ENCODE data around the gene RDH11. TPM values are rescaled to one million over a fixed set of nuclear protein-coding genes. Genes with fewer than 3 reads are reported as not detected.

RDH11 gene
- total RNA-seq, 2 experiments from 2014 or later, result 31.1 to 37.7 TPM

DNA sequence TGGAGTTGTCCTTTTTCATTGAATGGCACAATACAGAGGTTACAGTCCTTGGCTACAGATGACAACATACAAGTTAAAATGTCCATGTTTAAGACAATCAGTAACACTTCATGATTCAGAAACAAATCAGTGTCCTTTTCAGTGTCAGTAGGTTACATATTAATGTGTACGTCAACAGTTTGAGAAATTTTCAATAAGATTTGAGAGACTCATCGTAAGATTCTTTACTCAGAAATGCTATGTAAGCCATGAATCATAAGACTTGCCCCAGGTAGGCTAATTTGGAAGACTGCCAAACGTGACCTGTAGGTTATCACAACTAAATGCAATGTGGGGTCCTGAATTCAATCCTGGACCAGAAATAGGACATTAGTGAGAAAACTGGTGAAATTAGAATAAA lies 9.6 kb upstream of the RDH11 start:
- TF ChIP-seq EZH2phosphoT487 (IDR thresholded peaks at IDR 0.05; ENCODE audit: borderline replicate concordance, low read depth, low read length) (no peak), CTCF (conservative IDR thresholded peaks at IDR 0.05; ENCODE audit: low read length) (no peak)
- Histone ChIP-seq H3K79me2 (ENCODE audit: insufficient read depth, low read depth, low read length) (no peaks in the 10 kb centered on the region), H3K9me2 (ENCODE audit: insufficient read depth, low read length) (no peaks in the 10 kb centered on the region), H4K20me1 (ENCODE audit: insufficient read depth, low read length) (no peaks in the 10 kb centered on the region), H3K9me3 (ENCODE audit: low read length) (peaks cover 19% of the 10 kb centered on the region; the same call in 1 of the 2 replicates), H3K4me3 (ENCODE audit: low read depth, low read length, poor library complexity, severe bottlenecking) (no peak overlapping the region), H3K36me3 (ENCODE audit: insufficient read depth, low read length) (no peaks in the 10 kb centered on the region), H3K4me1 (ENCODE audit: insufficient read depth, low read length, poor library complexity, severe bottlenecking) (no peaks in the 10 kb centered on the region), H2AFZ (ENCODE audit: low read length) (no peak overlapping the region), H3K4me2 (ENCODE audit: low read length) (no peak overlapping the region), H3K27ac (ENCODE audit: low read depth, low read length, poor library complexity, severe bottlenecking) (no peak overlapping the region)
- intact Hi-C loops (cut with micrococcal nuclease; ENCODE audit: unreplicated experiment), result loop anchor here (2.0 to 10.0 kb wide), 3 partner anchors 86 to 540 kb away; partner anchors contain the start of gene ARG2
- no peak for DNase-seq (ENCODE audit: low spot score)
- ChIA-PET CTCF (ENCODE audit: unreplicated experiment) (interaction anchor here (0.7 to 1.5 kb wide), 6 partner anchors 8 to 179 kb away, joined by 3 to 14 read pairs (median 4); partner anchors contain the start of genes ARG2 and PIGH), POLR2A (interaction anchor here (1.1 kb wide), 1 partner anchor 16 kb away, joined by 6 read pairs; no protein-coding TSS in a partner anchor)
- no TSS peak for BruUV-seq (replicated peaks)

DNA sequence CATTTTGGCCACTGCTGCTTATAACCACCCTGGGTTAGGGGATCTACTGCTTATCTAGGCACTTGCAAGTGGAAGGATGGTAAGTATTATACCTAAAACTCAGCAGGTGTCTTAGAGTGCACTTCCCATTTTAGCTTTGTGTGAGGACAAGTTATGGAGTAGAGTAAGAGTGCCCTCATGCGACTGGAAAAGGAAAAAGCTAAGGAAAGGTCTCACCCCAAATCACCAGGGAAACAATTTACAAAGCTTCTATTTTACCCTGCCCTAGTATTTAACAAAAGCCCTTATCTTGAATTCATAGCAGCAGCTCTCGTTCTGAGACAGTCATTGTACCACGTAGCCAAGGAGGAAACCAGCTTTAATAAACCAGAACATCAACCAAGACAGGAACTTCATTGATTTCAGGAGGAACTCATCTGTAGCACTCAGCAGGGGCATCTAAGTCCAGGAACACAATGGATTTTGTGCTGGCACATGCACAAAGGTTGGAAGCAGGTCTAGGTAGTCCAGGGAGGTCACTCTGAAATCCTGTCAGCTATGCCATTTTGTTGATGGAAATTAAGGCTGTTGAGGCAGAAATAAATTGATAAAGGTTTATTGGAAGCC lies 9.0 kb upstream of the RDH11 start:
- Histone ChIP-seq H4K20me1 (ENCODE audit: insufficient read depth, low read length) (no peaks in the 10 kb centered on the region), H2AFZ (ENCODE audit: low read length) (peak overlapping the region; percentile 1; the same call in 1 of the 2 replicates), H3K4me3 (ENCODE audit: low read depth, low read length, poor library complexity, severe bottlenecking) (no peak overlapping the region), H3K27ac (ENCODE audit: low read depth, low read length, poor library complexity, severe bottlenecking) (no peak overlapping the region), H3K4me1 (ENCODE audit: insufficient read depth, low read length, poor library complexity, severe bottlenecking) (no peaks in the 10 kb centered on the region), H3K9me3 (ENCODE audit: low read length) (peaks cover 12% of the 10 kb centered on the region; the same call in 1 of the 2 replicates), H3K4me2 (ENCODE audit: low read length) (no peak overlapping the region), H3K79me2 (ENCODE audit: insufficient read depth, low read depth, low read length) (no peaks in the 10 kb centered on the region), H3K9me2 (ENCODE audit: insufficient read depth, low read length) (no peaks in the 10 kb centered on the region), H3K36me3 (ENCODE audit: insufficient read depth, low read length) (no peaks in the 10 kb centered on the region)
- peak; percentile 79 for DNase-seq (ENCODE audit: low spot score)
- BruUV-seq (replicated peaks), result no TSS peak
- ChIA-PET POLR2A (interaction anchor here (0.6 to 1.8 kb wide), 12 partner anchors 8 to 132 kb away, joined by 3 to 11 read pairs (median 5); partner anchors contain the start of genes ARG2, PIGH and RDH11), CTCF (ENCODE audit: unreplicated experiment) (interaction anchor here (0.7 to 1.5 kb wide), 11 partner anchors 9 to 284 kb away, joined by 3 to 14 read pairs (median 4); partner anchors contain the start of genes ARG2 and PIGH)
- intact Hi-C loops (cut with micrococcal nuclease; ENCODE audit: unreplicated experiment), result loop anchor here (1.0 to 10.0 kb wide), 5 partner anchors 86 to 540 kb away; partner anchors contain the start of gene ARG2
- TF ChIP-seq EZH2phosphoT487 (IDR thresholded peaks at IDR 0.05; ENCODE audit: borderline replicate concordance, low read depth, low read length) (no peak), CTCF (conservative IDR thresholded peaks at IDR 0.05; ENCODE audit: low read length) (peak; percentile 87)

Data from OCI-LY7 (cell line).